ENCODE measurements around the gene COPZ2.
A peak's percentile ranks its signal among the peaks of the same experiment; 100 is the strongest.
"Not testable (repeated sequence)": the region's sequence is repeated elsewhere in the genome, so short reads cannot be mapped to it uniquely, and the experiment has no call there.

The COPZ2 gene

DNA sequence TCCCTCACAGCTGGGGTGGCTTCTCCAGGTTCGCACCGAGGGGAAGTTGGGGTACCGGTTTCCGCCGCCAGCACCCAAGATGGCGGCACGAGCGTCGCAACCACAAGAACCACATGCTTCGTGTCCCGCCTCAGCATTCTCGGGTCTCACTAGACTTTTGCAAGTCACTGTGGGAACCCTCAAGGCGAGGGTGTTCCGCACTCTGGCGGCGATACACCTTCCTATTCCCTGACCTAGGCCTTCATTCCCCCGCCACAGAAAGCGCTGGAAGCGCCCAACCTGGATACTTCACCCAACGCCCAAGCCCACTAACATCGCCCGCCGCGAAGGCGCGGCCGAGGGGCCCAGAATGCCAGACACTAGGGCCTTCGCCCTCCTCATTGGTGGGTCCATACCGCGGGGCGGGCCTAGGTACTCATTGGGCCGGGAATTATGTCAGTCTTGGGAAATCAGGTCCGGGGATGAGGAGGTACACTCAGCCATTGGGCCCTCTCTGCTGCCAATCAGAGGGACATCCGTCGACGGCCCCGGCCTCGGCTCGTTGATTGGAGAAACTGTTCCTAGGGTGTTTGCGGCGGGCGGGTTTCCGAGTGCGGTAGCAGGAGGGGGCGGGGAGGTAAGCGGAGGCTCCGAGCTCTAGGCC is 10.3 kb upstream of the COPZ2 start, which contains the start of gene NFE2L1:
Gene NFE2L1, plus strand, starts transcription at position 619 of the 643 bp plus-strand sequence. CDS start 2,760 bp downstream, outside the sequence.
- H3K4me1 ChIP-seq (ENCODE audit: control insufficient read depth, insufficient read depth, low read length, unreplicated experiment), result peaks cover 54% of the 10 kb centered on the region
- H2AFZ ChIP-seq (ENCODE audit: low read length, unreplicated experiment), result peak within 1 kb of the TSS; percentile 32
- peaks cover 58% of the 10 kb centered on the region for H3K79me2 ChIP-seq (ENCODE audit: control insufficient read depth, insufficient read depth, low read length, unreplicated experiment)

DNA sequence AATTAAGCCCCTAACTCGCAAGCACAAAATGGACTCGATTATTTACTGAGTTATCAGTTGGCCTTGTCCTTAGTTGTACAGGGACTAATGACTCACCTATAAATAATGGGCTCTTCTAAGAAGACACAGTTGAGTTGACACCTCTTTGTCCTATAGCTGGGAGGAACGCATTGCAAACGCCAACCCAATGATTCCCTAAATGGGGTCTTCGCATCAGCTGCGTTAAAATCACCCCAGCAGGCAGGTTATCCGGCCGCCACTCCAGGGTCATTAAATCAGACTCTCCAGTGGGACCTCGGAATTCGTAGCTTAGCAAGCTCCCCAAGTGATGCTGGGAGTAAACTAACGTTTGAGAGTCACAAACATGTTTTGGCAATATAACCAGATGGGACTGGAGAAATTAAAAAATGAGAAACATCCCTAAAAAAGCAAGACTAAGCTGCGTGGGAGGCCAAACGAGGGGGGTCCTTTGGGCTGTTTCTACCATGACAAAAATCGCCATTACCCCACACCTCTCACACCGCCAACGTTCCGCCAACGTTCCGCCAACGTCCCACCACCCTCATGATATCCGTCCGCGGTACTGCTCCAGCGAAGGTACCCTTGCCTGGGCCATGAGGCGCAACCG is 9.6 kb upstream of the COPZ2 start:
- Histone ChIP-seq H3K36me3 (ENCODE audit: insufficient read depth, low read length) (peaks cover 7% of the 10 kb centered on the region; the same call in 1 of the 2 replicates), H3K4me1 (ENCODE audit: control insufficient read depth, insufficient read depth, low read length, unreplicated experiment) (peaks cover 50% of the 10 kb centered on the region), H3K27ac (ENCODE audit: low read depth, low read length) (peak overlapping the region; percentile 86), H3K79me2 (ENCODE audit: control insufficient read depth, insufficient read depth, low read length, unreplicated experiment) (peaks cover 52% of the 10 kb centered on the region), H3K4me3 (ENCODE audit: low read depth, low read length) (peak overlapping the region; percentile 89), H3K27me3 (ENCODE audit: insufficient read depth, low read length) (no peaks in the 10 kb centered on the region), H2AFZ (ENCODE audit: low read length, unreplicated experiment) (peak overlapping the region; percentile 32)

More for the DNA sequence above, 10.3 kb upstream of the COPZ2 start, which contains the start of gene NFE2L1:
- Histone ChIP-seq H3K27ac (ENCODE audit: low read depth, low read length) (peak within 1 kb of the TSS; percentile 86), H3K27me3 (ENCODE audit: insufficient read depth, low read length) (no peaks in the 10 kb centered on the region), H3K4me3 (ENCODE audit: low read depth, low read length) (peak within 1 kb of the TSS; percentile 89), H3K36me3 (ENCODE audit: insufficient read depth, low read length) (peaks cover 7% of the 10 kb centered on the region; the same call in 1 of the 2 replicates)

DNA sequence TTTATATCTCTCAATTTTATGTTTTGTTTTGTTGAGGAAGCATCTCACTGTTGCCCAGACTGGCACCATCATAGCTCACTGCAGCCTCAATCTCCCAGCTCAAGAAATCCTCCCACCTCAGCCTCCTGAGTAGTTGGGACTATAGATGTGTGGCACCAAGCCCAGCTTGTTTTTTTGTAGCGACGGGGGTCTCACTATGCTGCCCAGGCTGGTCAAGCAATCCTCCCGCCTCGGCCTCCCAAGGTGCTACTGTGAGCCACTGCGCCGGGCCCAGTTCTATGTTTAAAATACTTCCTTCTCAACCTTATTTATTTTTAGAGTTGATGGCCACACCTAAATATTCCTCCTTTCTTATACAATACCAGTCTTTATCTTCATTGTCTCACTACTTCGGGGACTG is 8.7 kb upstream of the COPZ2 start:
- Histone ChIP-seq H2AFZ (ENCODE audit: low read length, unreplicated experiment) (no peak overlapping the region), H3K4me1 (ENCODE audit: control insufficient read depth, insufficient read depth, low read length, unreplicated experiment) (peaks cover 41% of the 10 kb centered on the region), H3K36me3 (ENCODE audit: insufficient read depth, low read length) (peaks cover 5% of the 10 kb centered on the region; the same call in 1 of the 2 replicates), H3K4me3 (ENCODE audit: low read depth, low read length) (peak overlapping the region; percentile 89), H3K27ac (ENCODE audit: low read depth, low read length) (peak overlapping the region; percentile 86; the same call in 1 of the 2 replicates), H3K27me3 (ENCODE audit: insufficient read depth, low read length) (no peaks in the 10 kb centered on the region), H3K79me2 (ENCODE audit: control insufficient read depth, insufficient read depth, low read length, unreplicated experiment) (peaks cover 43% of the 10 kb centered on the region)

DNA sequence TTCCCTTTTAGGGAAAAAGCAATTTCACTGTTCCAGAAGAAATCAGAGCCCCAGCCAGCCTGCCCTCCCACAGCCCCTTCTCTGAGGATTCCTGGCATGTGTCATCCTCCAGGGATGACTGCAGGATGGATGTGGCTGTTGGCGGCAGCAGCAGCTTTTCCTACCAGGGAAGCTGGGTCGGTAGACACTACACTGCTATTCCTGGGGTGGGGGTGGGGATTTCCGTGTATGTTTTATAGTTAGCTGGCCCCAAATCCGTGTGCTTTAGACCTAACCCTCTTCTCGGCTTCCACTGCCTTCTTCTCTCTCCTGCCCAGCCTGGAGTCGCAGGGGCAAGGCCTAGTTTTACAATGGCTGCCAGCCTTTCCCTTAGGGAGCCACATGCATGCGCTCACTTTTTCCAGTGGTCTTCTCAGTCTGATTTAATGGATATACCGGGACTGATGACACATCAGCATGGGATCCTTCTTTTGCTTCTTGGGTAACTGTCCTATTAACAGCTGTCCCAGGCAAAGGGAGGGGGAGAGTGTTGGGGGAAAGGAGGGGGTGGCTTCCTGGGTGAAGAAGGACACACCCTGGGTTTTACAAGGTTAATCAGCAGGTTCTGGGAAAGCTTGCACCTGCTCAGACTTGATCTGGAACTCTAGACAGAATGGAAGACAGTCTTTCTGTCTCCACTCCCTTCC is 7.9 kb upstream of the COPZ2 start:
- H2AFZ ChIP-seq (ENCODE audit: low read length, unreplicated experiment), result no peak overlapping the region
- peaks cover 37% of the 10 kb centered on the region for H3K79me2 ChIP-seq (ENCODE audit: control insufficient read depth, insufficient read depth, low read length, unreplicated experiment)
- H3K4me3 ChIP-seq (ENCODE audit: low read depth, low read length), result 0 out of 2 replicates have a peak overlapping the region, but pooled peaks have one; percentile 89
- H3K36me3 ChIP-seq (ENCODE audit: insufficient read depth, low read length), result no peaks in the 10 kb centered on the region
- H3K27me3 ChIP-seq (ENCODE audit: insufficient read depth, low read length), result no peaks in the 10 kb centered on the region
- peak overlapping the region; percentile 20 for H3K27ac ChIP-seq (ENCODE audit: low read depth, low read length)
- H3K4me1 ChIP-seq (ENCODE audit: control insufficient read depth, insufficient read depth, low read length, unreplicated experiment), result peaks cover 34% of the 10 kb centered on the region

DNA sequence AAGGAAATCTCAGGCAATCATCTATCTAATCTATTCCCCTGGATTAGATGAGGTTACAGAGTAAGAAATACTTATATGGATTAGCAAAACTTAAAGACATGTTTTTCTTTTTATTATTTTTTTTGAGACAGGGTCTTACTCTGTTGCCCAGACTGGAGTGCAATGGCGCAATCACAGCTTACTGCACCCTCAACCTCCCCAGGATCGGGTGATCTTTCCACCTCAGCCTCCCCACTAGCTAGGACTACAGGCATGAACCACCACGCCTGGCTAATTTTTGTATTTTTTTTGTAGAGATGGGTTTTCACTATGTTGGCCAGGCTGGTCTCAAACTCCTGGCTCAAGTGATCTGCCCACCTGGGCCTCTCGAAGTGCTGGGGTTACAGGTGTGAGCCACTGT is 7.3 kb upstream of the COPZ2 start:
- Histone ChIP-seq H3K27ac (ENCODE audit: low read depth, low read length) (peak overlapping the region; percentile 20; the same call in 1 of the 2 replicates), H2AFZ (ENCODE audit: low read length, unreplicated experiment) (no peak overlapping the region), H3K36me3 (ENCODE audit: insufficient read depth, low read length) (no peaks in the 10 kb centered on the region), H3K4me1 (ENCODE audit: control insufficient read depth, insufficient read depth, low read length, unreplicated experiment) (peaks cover 34% of the 10 kb centered on the region), H3K79me2 (ENCODE audit: control insufficient read depth, insufficient read depth, low read length, unreplicated experiment) (peaks cover 31% of the 10 kb centered on the region), H3K27me3 (ENCODE audit: insufficient read depth, low read length) (no peaks in the 10 kb centered on the region), H3K4me3 (ENCODE audit: low read depth, low read length) (no peak overlapping the region)

DNA sequence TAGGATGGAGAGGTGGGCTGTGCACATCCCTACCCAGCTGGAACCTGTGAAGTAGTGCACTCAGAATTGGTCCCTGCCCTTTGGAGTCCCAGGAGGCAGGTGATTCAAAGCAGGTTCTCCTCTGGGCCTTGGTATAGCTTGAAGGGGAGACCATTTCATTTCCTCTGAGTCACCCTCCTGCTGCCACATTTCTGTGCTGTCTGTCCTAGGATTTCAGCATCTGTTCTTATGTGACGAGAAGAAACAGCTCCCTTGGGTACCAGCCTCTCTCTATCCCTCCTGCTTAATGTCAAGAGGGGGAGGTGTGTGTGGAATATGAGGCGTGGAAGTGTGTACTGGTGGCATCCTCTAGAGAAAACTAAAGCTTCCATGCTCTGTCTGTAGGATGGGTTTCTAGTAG is 5.6 kb upstream of the COPZ2 start:
- H3K4me1 ChIP-seq (ENCODE audit: control insufficient read depth, insufficient read depth, low read length, unreplicated experiment), result peaks cover 39% of the 10 kb centered on the region
- no peak overlapping the region for H3K4me3 ChIP-seq (ENCODE audit: low read depth, low read length)
- no peaks in the 10 kb centered on the region for H3K36me3 ChIP-seq (ENCODE audit: insufficient read depth, low read length)
- H2AFZ ChIP-seq (ENCODE audit: low read length, unreplicated experiment), result no peak overlapping the region
- peak overlapping the region; percentile 34 for H3K27ac ChIP-seq (ENCODE audit: low read depth, low read length)
- no peaks in the 10 kb centered on the region for H3K27me3 ChIP-seq (ENCODE audit: insufficient read depth, low read length)
- H3K79me2 ChIP-seq (ENCODE audit: control insufficient read depth, insufficient read depth, low read length, unreplicated experiment), result peaks cover 19% of the 10 kb centered on the region

DNA sequence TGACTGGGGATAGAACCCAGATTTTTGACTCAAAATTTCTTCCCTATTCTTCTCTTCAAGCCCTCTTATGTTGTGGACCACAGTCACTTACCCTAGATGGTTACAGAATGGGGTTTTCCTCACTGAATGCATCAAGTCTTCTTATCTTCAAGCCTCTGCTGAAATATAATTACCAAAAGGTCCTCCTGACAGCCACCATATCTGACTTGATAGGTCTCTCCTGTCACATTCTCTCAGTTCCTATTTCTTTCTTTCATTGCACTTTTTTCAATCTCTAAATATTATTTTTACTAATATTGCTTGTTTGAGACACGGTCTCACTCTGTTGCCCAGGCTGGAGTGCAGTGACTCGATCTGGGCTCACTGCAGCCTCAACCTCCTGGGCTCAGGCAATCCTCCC is 1.1 kb upstream of the COPZ2 start:
- H3K27ac ChIP-seq (ENCODE audit: low read depth, low read length), result no peak overlapping the region
- H2AFZ ChIP-seq (ENCODE audit: low read length, unreplicated experiment), result no peak overlapping the region

DNA sequence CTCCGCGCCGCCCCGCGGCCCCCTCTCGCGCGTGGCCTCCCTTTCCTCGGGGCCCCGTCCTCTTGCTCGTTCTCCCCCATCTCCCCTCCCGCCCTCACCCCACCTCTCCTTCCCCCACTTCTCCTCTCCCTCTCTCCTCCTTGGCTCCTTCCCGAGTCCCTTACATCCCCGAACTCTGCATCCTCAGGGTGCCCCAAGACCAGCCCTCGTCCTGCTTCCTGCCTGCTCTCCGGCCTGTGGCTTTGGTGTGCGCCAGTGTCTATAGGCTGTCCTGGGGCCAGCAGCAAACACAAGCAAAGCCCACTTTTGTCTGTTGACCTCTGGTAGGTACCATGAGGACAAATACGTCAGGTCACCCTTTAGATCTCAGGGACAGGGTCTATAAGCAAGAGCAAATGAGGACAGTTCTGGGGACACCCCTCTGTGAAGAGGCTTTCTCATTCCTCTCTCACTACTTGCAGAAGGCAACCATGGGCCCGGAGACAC is 284 bp upstream of the COPZ2 start:
- H3K36me3 ChIP-seq (ENCODE audit: insufficient read depth, low read length), result no peaks in the 10 kb centered on the region
- no peak overlapping the region for H3K27ac ChIP-seq (ENCODE audit: low read depth, low read length)
- H3K27me3 ChIP-seq (ENCODE audit: insufficient read depth, low read length), result no peaks in the 10 kb centered on the region
- peak overlapping the region; percentile 97 for H2AFZ ChIP-seq (ENCODE audit: low read length, unreplicated experiment)
- peak overlapping the region; percentile 98 for H3K4me3 ChIP-seq (ENCODE audit: low read depth, low read length)
- peaks cover 7% of the 10 kb centered on the region for H3K79me2 ChIP-seq (ENCODE audit: control insufficient read depth, insufficient read depth, low read length, unreplicated experiment)
- peaks cover 19% of the 10 kb centered on the region for H3K4me1 ChIP-seq (ENCODE audit: control insufficient read depth, insufficient read depth, low read length, unreplicated experiment)

More for the DNA sequence above, 1.1 kb upstream of the COPZ2 start:
- H3K36me3 ChIP-seq (ENCODE audit: insufficient read depth, low read length), result no peaks in the 10 kb centered on the region
- H3K4me1 ChIP-seq (ENCODE audit: control insufficient read depth, insufficient read depth, low read length, unreplicated experiment), result peaks cover 27% of the 10 kb centered on the region
- H3K79me2 ChIP-seq (ENCODE audit: control insufficient read depth, insufficient read depth, low read length, unreplicated experiment), result peaks cover 7% of the 10 kb centered on the region
- H3K27me3 ChIP-seq (ENCODE audit: insufficient read depth, low read length), result no peaks in the 10 kb centered on the region
- no peak overlapping the region; the same call in 1 of the 2 replicates for H3K4me3 ChIP-seq (ENCODE audit: low read depth, low read length)

DNA sequence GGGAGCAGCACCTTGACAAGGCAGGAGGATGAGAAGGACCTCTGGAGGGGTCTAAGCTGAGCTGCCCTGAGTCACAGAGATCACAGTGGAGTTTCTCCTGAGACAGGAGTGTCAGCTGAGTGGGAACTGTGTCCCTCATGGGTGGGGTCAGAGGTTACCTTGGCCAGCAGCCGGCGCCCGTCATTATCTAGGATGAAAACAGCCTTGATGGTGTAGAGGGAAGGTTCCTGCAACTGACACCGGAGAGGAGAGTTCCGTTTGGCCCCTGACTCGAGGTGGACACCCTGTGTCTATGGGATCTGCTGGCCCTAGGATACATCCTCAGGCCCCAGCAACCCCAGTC is 933 bp downstream of the COPZ2 start:
- Histone ChIP-seq H2AFZ (ENCODE audit: low read length, unreplicated experiment) (peak overlapping the region; percentile 71), H3K79me2 (ENCODE audit: control insufficient read depth, insufficient read depth, low read length, unreplicated experiment) (peaks cover 7% of the 10 kb centered on the region), H3K27ac (ENCODE audit: low read depth, low read length) (no peak overlapping the region), H3K4me1 (ENCODE audit: control insufficient read depth, insufficient read depth, low read length, unreplicated experiment) (peaks cover 17% of the 10 kb centered on the region), H3K27me3 (ENCODE audit: insufficient read depth, low read length) (no peaks in the 10 kb centered on the region), H3K36me3 (ENCODE audit: insufficient read depth, low read length) (no peaks in the 10 kb centered on the region), H3K4me3 (ENCODE audit: low read depth, low read length) (peak overlapping the region; percentile 98)

DNA sequence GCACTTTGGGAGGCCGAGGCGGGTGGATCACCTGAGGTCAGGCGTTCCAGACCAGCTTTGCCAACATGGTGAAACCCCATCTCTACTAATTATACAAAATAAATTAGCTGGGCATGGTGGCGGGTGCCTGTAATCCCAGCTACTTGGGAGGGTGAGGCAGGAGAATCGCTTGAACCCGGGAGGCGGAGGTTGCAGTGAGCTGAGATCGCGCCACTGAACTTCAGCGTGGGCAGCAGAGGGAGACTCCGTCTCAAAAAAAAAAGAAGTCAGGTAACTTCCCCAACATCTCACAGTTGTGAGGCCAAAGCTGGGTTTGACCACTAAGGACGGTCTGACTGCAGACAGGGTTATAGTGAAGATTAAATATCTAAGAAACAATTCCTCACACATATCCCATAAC is 2.9 kb downstream of the COPZ2 start:
- H2AFZ ChIP-seq (ENCODE audit: low read length, unreplicated experiment); H3K27ac ChIP-seq (ENCODE audit: low read depth, low read length); H3K27me3 ChIP-seq (ENCODE audit: insufficient read depth, low read length); H3K79me2 ChIP-seq (ENCODE audit: control insufficient read depth, insufficient read depth, low read length, unreplicated experiment); H3K36me3 ChIP-seq (ENCODE audit: insufficient read depth, low read length); H3K4me3 ChIP-seq (ENCODE audit: low read depth, low read length): not testable (repeated sequence)
- peaks cover 25% of the 10 kb centered on the region for H3K4me1 ChIP-seq (ENCODE audit: control insufficient read depth, insufficient read depth, low read length, unreplicated experiment)

Data from ACC112 (cell line).